ENCODE data around the gene NCK1. TPM values are rescaled to one million over a fixed set of nuclear protein-coding genes. Genes with fewer than 3 reads are reported as not detected.

The NCK1 gene
- total and polyA plus RNA-seq, 2 of the 13 experiments (the other 11 are each of a cell fraction or from before 2014, with no cell fraction given), result 14.7 to 30.4 TPM

GRCh38 chr3:136818769-136819391 lies 43.1 kb upstream of the NCK1 start, which contains the start of gene SLC35G2 (continued):
- TF ChIP-seq ZBTB46 (CRISPR knock-in tag; IDR thresholded peaks at IDR 0.05; ENCODE audit: borderline replicate concordance) (no peak), ZNF569 (CRISPR knock-in tag; IDR thresholded peaks at IDR 0.05; ENCODE audit: borderline replicate concordance) (no peak), HNRNPH1 (optimal IDR thresholded peaks at IDR 0.05; ENCODE audit: low read depth, low read length) (no peak), SP2 (CRISPR knock-in tag; IDR thresholded peaks at IDR 0.05) (0 out of 2 replicates have a peak, but pooled peaks have one; percentile 37), SP5 (CRISPR knock-in tag; IDR thresholded peaks at IDR 0.05; ENCODE audit: borderline replicate concordance, low read depth) (no peak), MTA3 (CRISPR knock-in tag; IDR thresholded peaks at IDR 0.05) (no peak), SRSF1 (optimal IDR thresholded peaks at IDR 0.05; ENCODE audit: low read depth, low read length) (no peak), CHCHD3 (CRISPR knock-in tag; IDR thresholded peaks at IDR 0.05) (0 out of 2 replicates have a peak, but pooled peaks have one; percentile 22), ZHX2 (IDR thresholded peaks at IDR 0.05; ENCODE audit: low read depth) (peak; percentile 40; the same call in 1 of the 2 replicates), ZHX2 (CRISPR knock-in tag; IDR thresholded peaks at IDR 0.05; ENCODE audit: borderline replicate concordance) (no peak), ZNF552 (CRISPR knock-in tag; IDR thresholded peaks at IDR 0.05; ENCODE audit: borderline replicate concordance) (0 out of 2 replicates have a peak, but pooled peaks have one; percentile 43), THRA (CRISPR knock-in tag; IDR thresholded peaks at IDR 0.05; ENCODE audit: borderline replicate concordance) (no peak), ZEB1 (IDR thresholded peaks at IDR 0.05; ENCODE audit: insufficient replicate concordance, low read depth) (no peak), ZNF629 (CRISPR knock-in tag; conservative IDR thresholded peaks at IDR 0.05) (0 out of 2 replicates have a peak, but pooled peaks have one; percentile 47), PHB2 (IDR thresholded peaks at IDR 0.05; ENCODE audit: partially characterized antibody) (no peak), ZNF749 (CRISPR knock-in tag; IDR thresholded peaks at IDR 0.05; ENCODE audit: borderline replicate concordance) (no peak)
